GM13976 (cell line): Measurements from ENCODE around the gene SELENBP1.

ENCODE experiments used
- DNase-seq: peaks from one replicate; pipeline ENCODE4 v3.0.0; 2012; ENCODE audit warnings: low spot score
- CTCF ChIP-seq: IDR thresholded peaks from 2 replicates; pipeline ENCODE4 v1.5.1; 2012; ENCODE audit warnings: borderline replicate concordance, mild to moderate bottlenecking; ENCODE audit not compliant: insufficient read depth; ENCODE audit errors: extremely low read depth, missing control alignments, control extremely low read depth
- in situ Hi-C: fragments of 300-500 bp; cut with MboI; formaldehyde crosslinking; loops from one replicate; pipeline ENCODE4 v1.12.0; 2022; ENCODE audit warnings: low sequenced_read_pairs, mixed read lengths, inconsistent platforms; ENCODE audit not compliant: unreplicated experiment

The SELENBP1 gene

GRCh38 chr1:151384584-151384983 lies 12.1 kb upstream of the SELENBP1 start:
- in situ Hi-C loops, result no loop called here
- TF ChIP-seq CTCF, result no peak
- no peak for DNase-seq

GRCh38 chr1:151377150-151377884 lies 4.8 kb upstream of the SELENBP1 start:
- no peak for DNase-seq
- TF ChIP-seq CTCF, result no peak
- in situ Hi-C loops, result no loop called here

- in situ Hi-C loops, result no loop called here
- TF ChIP-seq CTCF, result no peak
- DNase-seq, result no peak
Observed at GRCh38 chr1:151373196-151373595, 691 bp upstream of the SELENBP1 start.

DNA sequence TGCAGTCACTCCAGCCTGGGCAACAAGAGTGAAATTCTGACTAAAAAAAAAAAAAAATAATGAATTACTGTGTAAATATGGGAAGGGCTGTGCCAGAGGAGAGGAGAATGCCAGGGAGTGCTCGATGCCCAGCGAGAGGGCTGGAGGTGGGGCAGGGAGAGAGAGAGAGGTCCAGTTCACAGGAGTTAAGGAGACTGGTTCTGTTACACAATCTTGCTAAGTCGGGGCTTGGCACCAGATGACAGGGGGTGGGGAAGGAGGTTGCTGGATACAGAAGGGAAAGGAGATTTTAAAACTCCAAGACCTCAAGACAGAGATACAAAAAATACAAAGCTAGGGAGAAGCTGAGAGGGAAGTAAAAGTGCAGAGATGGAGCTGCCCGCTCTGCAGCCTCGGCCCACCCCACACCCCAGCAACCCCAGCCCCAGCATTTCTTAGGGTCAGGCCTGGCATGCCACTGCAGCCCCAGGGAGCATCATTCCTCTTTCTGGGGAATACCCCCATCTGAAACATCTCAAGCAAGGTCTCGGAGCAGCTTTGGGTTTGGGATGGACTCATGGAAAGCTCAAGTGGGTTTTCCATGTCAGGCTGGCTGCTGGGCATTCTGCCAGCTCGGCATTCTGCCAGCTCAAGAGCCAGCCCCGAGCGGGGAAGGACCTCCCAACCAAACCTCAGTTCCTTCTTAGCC lies 991 bp downstream of the SELENBP1 start:
- in situ Hi-C loops, result no loop called here
- no peak for DNase-seq
- TF ChIP-seq CTCF, result no peak

GRCh38 chr1:151370211-151370911 lies 2.1 kb downstream of the SELENBP1 start:
- no peak for TF ChIP-seq CTCF
- in situ Hi-C loops, result no loop called here
- DNase-seq, result no peak

- DNase-seq, result no peak
- TF ChIP-seq CTCF, result no peak
- in situ Hi-C loops, result no loop called here
Observed at GRCh38 chr1:151369621-151370048, 2.9 kb downstream of the SELENBP1 start.
